PC-9 (cell line): Measurements from ENCODE around the gene FKBP5.

Experiments
- EZH2 ChIP-seq: fragments of 200-600 bp; sonication (generic); IDR thresholded peaks from 2 replicates; pipeline ENCODE4 v1.8.0; 2017; ENCODE audit warnings: antibody characterized with exemption, low read depth
- TF ChIP-seq, protein P1 (sequence below): fragments of 200-600 bp; sonication (generic); conservative IDR thresholded peaks from 2 replicates; pipeline ENCODE4 v1.6.1; 2017; ENCODE audit warnings: mixed run types, antibody characterized with exemption, mild to moderate bottlenecking, moderate library complexity

DNA sequence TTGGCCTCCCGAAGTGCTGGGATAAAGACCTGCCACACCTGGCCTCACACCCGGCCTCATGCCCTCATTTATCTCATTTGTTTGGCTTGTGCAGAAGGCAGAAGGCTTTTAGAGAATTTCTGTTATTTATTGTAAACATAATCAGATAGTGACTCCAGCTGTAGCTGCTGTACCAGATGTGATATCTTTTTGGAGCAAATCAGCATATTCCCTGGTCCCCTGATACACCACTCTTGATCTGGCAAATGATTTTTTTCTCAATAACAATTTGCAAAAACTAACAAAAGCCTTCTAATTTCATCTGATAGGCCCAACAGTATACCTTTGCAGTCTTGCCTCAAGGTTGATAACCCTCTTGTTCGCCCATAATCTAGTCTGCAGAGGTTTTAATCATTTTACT is 149.5 kb downstream of the FKBP5 start:
- TF ChIP-seq, protein P1, sequence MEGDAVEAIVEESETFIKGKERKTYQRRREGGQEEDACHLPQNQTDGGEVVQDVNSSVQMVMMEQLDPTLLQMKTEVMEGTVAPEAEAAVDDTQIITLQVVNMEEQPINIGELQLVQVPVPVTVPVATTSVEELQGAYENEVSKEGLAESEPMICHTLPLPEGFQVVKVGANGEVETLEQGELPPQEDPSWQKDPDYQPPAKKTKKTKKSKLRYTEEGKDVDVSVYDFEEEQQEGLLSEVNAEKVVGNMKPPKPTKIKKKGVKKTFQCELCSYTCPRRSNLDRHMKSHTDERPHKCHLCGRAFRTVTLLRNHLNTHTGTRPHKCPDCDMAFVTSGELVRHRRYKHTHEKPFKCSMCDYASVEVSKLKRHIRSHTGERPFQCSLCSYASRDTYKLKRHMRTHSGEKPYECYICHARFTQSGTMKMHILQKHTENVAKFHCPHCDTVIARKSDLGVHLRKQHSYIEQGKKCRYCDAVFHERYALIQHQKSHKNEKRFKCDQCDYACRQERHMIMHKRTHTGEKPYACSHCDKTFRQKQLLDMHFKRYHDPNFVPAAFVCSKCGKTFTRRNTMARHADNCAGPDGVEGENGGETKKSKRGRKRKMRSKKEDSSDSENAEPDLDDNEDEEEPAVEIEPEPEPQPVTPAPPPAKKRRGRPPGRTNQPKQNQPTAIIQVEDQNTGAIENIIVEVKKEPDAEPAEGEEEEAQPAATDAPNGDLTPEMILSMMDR: no peak
- no peak for TF ChIP-seq EZH2
